ENCODE data around the gene TMEM217.
"Not testable (repeated sequence)": the region's sequence is repeated elsewhere in the genome, so short reads cannot be mapped to it uniquely, and the experiment has no call there.

The TMEM217 gene

GRCh38 chr6:37218061-37218460 is 39.9 kb downstream of the TMEM217 start:
- DNase-seq (ENCODE audit: low read depth, low spot score): no peak

GRCh38 chr6:37212268-37212667 is 45.7 kb downstream of the TMEM217 start:
- DNase-seq (ENCODE audit: low read depth, low spot score): no peak

GRCh38 chr6:37210313-37210968 is 47.5 kb downstream of the TMEM217 start:
- peak; percentile 62 for DNase-seq (ENCODE audit: low read depth, low spot score)

- no peak for DNase-seq (ENCODE audit: low read depth, low spot score)
These were observed 48.3 kb downstream of the TMEM217 start for GRCh38 chr6:37209461-37210205.

GRCh38 chr6:37208793-37209192 is 49.2 kb downstream of the TMEM217 start:
- DNase-seq (ENCODE audit: low read depth, low spot score): no peak

- DNase-seq (ENCODE audit: low read depth, low spot score): peak; percentile 83
These were observed 50.0 kb downstream of the TMEM217 start for GRCh38 chr6:37207903-37208456.

- no peak for DNase-seq (ENCODE audit: low read depth, low spot score)
These were observed 51.3 kb downstream of the TMEM217 start for GRCh38 chr6:37206622-37207021.

- DNase-seq (ENCODE audit: low read depth, low spot score): no peak
These were observed 52.0 kb downstream of the TMEM217 start for GRCh38 chr6:37205997-37206340.

- DNase-seq (ENCODE audit: low read depth, low spot score): no peak
These were observed 52.6 kb downstream of the TMEM217 start for GRCh38 chr6:37205175-37205996.

- DNase-seq (ENCODE audit: low read depth, low spot score): no peak
These were observed 53.8 kb downstream of the TMEM217 start for GRCh38 chr6:37204014-37204751.

- no peak for DNase-seq (ENCODE audit: low read depth, low spot score)
These were observed 55.0 kb downstream of the TMEM217 start for GRCh38 chr6:37202788-37203491.

- DNase-seq (ENCODE audit: low read depth, low spot score): no peak
These were observed 56.2 kb downstream of the TMEM217 start for GRCh38 chr6:37201726-37202125.

GRCh38 chr6:37200085-37200484 is 57.9 kb downstream of the TMEM217 start:
- DNase-seq (ENCODE audit: low read depth, low spot score): no peak

GRCh38 chr6:37196451-37196850 is 61.5 kb downstream of the TMEM217 start:
- not testable (repeated sequence) for DNase-seq (ENCODE audit: low read depth, low spot score)

- DNase-seq (ENCODE audit: low read depth, low spot score): not testable (repeated sequence)
These were observed 63.1 kb downstream of the TMEM217 start for GRCh38 chr6:37194886-37195285.

- no peak for DNase-seq (ENCODE audit: low read depth, low spot score)
These were observed 65.3 kb downstream of the TMEM217 start for GRCh38 chr6:37192666-37193065.

GRCh38 chr6:37190159-37190535 is 67.8 kb downstream of the TMEM217 start:
- DNase-seq (ENCODE audit: low read depth, low spot score): no peak

GRCh38 chr6:37188962-37189510 is 68.9 kb downstream of the TMEM217 start:
- DNase-seq (ENCODE audit: low read depth, low spot score): no peak

GRCh38 chr6:37187321-37188022 is 70.5 kb downstream of the TMEM217 start:
- no peak for DNase-seq (ENCODE audit: low read depth, low spot score)

Measured in activated CD4-positive, CD25-positive, alpha-beta regulatory T cell treated with anti-CD3 and anti-CD28 coated beads, Interleukin-2, amount 50 U/mL, for 16 hours (primary cell).